HT-29 (cell line): Measurements from ENCODE around the gene NRXN3. TPM values are rescaled to one million over a fixed set of nuclear protein-coding genes. Genes with fewer than 3 reads are reported as not detected.

Experiments used
- DNase-seq: peaks from one replicate; pipeline ENCODE4 v3.0.0-alpha.2; 2015; ENCODE audit warnings: low spot score
- total RNA-seq: library from RNA; depleted of rRNA; stranded (reverse); fragments of >200 nt; shearing (Covaris generic); gene quantifications from 2 replicates; pipeline ENCODE4 v1.2.3, GENCODE V29; 2014

NRXN3 gene
- total RNA-seq, 1 experiment from 2014 or later: not detected

DNA sequence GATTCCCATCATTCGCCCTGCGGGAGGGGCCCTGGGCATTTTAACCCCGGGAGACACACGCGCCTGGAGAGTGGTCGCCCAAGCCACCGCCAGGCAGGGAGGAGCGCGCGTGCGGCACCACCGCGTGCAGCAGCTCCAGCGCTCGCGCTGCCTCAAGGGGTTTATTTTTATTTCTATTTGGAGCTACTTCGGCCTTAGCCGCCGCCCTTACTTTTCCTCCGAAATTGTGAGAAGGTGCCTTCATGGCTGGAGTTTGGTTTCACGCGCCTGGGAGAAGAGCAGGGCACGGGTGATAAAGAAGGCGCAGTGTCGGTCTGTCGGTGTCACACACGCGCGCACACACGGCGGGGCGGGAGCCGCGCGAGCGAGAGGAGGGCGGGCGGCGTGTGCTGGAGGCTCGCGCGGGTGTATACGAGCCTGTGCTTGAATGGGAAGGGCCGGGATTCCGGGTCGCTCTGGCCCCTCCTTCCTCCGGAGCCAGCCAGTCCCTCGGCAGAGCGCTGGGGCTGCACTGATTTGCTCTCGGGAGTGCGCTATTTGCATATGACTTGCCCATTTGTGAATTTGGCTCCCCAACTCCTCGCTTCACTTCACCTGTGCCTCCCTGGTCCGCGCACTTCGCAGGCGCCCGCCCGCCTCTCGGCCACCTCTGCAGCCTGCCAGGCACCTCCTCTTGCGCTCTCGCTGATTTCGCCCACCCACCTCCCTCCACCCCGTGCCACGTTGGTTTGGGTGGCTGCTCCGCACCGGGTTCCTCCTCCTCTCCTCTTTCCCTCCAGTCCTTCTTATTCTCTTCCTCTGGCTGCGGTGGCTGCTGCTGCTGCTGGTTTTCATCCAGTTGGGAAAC, 1108.8 kb downstream of the NRXN3 start:
- no peak for DNase-seq

DNA sequence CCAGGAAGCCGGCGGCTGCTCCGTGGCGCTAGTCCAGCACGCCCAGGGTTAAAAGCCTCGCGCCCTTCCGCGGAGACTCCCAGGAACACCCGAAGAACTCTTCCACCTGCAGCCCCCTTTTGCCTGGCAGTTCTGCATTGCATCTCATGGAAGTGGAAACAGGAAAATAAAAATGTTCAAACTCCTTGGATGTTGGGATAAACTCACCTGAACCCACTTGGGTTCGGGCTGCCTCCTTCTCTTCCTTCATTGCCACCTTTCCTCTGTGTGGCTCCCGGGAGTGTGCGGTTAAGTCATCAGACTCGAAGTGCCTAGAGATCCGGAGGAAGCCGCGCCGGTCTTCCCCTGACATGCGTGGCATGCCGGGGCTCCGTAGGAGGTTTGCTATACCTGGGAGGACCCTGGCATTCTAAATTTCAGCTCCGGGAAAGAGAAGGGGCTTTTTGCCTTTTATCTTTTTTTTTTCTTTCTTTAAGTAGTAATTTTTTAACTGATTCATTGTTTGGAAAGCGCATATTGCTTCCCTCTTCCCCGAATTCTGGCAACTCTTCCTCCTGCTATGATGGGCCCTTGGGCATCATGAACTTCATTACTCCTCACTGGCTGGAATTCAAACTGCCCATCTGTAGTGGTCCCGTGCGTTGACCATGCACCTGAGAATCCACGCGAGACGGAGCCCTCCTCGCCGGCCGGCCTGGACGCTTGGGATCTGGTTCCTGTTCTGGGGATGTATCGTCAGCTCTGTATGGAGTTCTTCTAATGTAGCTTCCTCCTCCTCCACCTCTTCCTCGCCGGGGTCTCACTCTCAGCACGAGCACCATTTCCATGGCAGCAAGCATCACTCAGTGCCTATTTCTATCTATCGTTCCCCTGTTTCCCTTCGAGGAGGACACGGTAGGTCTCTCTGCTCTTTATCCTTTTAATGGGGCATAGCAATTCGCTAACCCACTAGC, 1109.7 kb downstream of the NRXN3 start:
- no peak for DNase-seq

DNA sequence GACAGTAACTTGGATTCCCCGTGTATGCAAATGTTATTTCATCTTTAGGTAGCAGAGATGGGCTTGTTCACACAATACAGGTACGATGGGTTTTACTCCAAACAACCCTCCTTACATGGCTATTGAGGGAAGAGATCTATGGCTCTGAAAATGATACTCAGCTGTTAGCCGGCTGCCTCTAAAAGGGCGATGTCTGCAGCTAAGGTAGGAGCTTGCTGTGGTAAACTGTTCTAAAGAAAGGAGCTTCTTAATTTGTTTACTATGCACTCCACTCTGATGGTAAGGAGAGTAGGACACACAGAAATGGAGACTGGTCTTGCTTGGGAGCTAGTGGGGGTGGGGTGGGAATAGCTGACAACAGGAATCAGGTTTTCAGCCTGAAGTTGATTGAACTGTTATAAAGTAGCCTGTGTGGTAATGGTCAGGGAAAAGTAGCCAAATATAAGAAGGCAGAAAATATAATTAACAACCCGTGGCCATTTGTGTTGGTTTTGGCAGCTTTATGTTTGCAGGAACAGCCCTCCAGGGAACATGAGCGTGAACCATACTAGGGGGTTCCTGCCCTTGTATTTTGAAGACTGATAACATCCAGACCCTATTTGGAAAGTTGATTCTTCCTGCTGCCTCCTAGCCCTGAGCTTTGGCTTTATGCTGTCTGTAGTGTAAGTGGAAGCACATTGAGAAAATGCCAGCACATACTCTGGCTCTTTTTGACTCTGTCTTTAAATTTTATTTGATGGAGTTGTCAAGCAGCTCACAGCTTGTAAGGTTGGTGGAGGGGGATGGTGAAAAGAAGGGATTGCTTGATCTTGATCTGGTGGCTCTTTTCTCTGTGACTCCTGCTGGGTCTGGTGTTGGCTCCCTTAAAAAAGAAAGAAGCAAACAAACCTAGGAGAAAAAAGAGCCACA, 1111.3 kb downstream of the NRXN3 start:
- no peak for DNase-seq

DNA sequence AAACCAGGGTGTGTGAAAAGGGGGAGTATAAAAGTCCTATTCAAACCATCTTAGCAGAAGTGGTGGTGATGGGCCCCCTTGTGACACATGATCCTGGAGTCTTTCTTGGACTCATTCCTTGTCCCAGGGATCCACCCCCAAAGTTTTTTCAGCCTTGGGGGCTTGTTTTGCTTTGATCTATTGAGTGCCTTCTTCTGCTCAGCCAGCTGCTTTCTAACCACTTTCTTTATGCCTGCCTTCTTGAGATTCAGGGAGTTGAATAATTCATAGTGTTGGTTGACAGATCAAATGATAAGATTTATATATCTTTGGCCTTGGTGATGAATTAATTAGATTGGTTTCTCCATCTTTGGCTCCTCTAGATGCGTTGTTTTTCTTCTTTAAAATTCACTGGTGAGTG, 1114.4 kb downstream of the NRXN3 start:
- no peak for DNase-seq

DNA sequence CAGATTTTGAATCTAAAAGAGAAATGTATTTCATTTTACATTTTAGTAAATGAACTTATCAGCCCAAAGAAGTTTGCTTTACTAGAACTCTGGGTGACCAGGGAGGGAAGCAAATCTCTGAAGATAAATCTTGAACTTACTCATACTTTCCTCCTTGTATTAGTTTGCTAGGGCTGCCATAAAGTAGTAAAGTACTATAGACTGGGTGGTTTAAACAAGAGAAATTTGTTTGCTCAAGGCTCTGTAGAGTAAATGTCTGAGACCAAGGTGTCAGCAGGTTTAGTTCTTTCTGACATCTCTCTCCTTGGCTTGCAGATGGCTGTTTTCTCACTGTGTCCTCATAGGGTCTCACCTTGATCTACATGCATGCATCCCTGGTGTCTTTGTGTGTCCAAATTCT, 1115.1 kb downstream of the NRXN3 start:
- no peak for DNase-seq

DNA sequence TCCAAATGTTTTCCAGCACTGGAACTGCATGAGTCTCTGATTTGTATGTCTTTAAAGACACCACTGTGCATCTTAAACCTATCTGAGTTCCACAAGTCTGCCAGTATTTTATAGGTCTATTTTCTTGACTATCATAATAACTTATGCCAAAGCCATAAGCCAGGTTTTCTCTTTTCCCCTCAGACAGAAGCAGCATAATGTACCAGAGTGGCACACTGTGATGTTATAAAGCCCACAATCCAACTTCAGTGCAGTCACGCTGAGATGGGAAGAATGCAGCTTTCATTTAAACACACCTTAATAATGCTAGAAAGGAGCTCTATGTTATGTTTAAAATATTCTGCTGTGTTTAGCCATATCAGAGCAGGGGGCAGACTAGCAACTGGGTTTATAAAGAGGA, 1117.8 kb downstream of the NRXN3 start:
- no peak for DNase-seq

DNA sequence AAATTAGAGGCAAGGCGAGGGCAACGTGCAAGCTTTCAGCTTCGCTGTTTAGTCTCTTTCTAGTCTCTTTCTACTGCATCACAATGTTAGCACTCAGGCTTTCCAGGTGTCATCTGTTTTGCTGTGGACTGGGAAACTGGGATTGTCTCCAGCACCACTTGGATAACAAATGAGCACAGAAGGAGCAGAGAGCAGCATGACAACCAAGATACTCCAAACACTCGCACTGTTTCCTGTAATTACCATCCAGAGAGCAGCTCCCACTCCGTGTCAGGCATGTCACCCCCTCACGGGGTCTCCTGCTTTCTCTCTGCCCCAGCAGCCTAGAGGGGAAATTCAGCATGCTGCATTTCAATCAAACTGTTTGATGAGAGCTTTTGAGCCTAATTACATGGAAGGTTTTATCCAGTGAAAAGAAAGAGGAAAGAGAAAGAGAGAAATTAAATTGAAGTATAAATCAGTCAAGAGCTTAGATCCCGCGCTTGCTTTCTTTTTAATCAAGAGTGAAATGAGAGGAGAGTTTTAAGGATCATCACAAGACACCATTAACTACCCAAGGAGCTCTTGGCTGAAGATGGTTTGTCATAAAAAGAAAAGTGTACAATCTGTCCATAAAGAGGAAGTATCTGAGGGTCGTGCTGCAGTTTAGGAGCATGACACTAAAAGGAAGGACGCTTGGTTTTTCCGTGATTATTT, 1123.5 kb downstream of the NRXN3 start:
- DNase-seq: no peak

DNA sequence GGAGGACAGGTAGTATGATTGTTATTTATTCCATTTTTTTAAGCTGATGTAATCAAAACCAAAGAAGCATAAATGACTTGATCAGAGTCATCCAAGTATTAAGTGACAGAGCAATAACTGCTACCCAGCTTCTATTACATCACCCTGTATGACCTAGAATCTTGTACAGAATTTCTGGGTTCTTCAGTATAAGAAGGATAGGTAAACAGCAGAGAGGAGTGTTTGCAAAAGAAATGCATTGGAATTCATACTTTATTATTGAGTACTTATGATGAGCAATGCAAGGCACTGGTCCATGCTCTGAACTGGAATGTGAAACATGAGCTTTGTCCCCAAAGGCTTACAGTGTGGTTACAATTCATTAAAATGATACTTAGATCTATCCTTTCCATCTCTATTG, 1124.3 kb downstream of the NRXN3 start:
- DNase-seq: no peak

DNA sequence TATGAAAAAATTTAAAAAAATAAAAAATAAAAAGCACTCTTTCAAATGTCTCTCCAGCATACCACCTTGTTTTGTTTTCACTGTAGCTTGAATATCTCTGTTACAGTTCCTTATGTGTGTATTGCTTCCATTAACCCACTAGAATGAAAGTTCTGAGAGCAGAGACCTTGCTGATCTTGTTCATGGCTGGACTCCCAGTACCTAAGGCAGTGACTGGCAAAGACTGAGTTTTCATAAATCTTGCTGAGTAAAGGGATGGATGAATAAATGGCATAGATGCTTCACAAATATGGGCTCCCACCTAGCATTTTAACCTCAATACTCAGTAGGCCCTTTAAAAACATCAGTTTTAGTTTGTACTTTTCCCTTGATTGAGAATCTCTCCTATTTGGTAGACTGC, 1125.2 kb downstream of the NRXN3 start:
- DNase-seq: no peak

DNA sequence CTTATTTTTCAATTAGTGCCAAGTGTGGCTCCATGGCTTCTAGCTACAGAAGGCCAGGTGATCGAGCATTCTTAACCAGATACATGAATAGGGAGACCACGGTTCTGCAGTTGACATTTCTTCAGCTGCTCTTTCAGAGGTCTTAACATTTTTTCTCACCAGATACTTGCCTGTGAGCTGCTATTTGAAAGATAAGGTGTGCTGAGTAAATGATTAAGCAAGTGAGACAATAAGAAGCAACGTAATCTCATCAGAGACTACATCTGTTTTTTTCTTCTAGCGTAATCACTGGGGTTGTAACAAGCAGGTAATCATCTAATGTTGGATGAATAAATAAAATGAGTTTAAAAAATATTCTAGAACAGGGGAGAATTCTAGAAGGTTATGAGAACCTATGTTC, 1128.2 kb downstream of the NRXN3 start:
- no peak for DNase-seq

DNA sequence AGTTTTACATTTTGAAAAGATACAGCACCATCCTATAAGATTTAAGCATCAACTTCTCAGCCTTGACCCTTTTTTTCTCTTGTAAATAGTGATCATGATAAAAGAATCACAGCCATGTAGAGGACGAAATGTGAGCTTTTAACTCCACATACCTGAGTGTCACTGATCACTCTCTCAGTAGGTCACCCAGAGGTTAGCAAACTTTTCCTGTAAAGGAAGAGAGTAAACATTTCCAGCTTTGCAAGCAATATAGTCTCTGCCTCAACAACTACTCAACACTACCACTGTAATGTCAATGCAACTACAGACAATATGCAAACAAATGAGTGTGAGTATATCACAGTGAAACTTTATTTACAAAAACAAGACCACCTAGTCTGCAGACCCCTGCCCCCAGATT, 1129.0 kb downstream of the NRXN3 start:
- no peak for DNase-seq

DNA sequence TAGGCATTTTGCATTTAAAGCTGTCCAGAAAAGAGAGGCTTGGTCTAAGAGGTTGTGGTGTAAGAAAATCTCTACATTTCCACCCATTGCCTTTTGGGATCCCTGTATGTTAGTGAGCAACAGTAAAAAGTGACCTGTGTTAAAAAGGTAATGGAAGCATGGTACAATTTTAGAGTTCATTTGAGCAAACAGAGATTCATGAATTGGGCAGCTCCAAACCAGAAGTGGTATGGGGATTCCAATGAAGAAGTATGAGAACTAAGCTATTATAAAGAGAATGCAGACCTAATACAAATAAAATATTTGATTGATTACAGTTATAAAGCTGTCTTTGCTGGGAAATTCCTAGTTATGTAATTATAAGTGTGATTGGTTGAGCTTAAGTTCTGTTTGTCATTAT, 1134.1 kb downstream of the NRXN3 start:
- no peak for DNase-seq

DNA sequence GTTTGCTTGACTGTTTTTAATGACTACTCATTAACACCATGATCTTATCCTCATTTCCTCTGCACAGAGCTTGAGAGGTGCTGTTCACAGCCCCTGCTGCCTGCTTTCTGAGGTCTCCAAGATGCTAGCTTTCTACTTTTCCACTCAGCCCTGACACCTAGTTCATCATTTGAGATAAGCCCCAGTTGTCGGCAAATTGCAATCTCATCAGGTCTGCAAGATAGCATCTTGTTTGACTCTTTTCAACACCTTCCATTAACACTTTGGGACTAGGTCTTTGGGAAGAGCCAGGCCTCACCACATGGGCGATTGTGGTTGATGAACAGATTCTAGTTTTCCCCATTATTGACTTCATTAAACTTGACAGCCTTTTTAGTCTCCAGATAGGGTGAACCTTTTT, 1136.4 kb downstream of the NRXN3 start:
- DNase-seq: no peak

DNA sequence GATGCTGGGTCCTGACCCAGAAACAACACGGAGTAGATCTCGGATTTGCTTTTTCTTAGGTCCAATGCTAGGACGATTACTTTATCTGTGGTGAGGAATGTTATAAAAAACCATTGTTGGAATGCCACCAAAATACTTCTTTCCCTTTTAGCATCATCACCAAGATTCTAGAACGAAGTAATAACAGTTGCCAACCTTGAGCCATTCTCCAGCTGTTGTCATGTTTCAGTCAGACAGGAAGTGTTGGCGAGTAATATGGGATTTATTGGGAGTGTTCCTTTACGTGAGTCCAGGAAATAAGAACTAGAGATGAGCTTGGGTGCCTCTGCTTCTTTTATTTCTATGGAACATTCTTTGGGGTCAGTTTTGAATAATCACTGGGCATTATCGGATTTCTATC, 1148.2 kb downstream of the NRXN3 start:
- DNase-seq: no peak

DNA sequence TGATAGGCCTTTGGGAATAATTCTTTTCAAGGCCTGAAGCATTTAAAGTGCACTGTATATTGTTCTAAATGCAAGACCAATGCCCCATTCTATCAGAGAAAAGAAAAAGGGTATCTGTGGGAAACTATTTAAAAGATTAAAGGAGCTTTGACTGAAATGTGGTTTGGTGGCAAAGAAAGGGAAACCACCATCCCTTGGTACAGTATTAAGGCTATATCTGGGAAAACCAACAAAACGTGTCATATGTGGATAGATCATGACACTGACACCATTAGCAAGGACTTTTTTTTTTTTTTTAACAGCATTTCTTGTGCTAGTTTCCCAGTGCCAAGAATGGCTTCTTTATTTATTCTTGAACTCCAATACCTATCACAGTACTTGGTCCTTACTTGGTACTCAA, 1150.4 kb downstream of the NRXN3 start:
- no peak for DNase-seq

DNA sequence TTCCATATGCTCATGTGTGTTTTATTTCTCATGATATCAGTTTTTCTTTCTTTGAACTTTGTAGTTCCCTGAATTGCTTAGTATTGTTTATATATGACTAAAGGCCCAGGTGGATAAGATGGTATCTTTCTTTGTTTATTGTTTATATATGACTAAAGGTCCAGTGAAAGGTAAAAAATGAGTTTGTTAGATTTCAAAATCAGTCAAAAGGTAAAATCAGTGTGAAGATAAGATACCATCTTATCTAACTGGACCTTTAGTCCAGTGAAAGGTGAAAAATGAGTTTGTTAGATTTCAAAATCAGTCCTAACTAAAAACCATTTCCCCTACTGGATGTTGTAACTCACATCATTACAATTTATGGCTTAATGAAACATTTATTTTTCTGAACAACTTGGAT, 1150.9 kb downstream of the NRXN3 start:
- no peak for DNase-seq

DNA sequence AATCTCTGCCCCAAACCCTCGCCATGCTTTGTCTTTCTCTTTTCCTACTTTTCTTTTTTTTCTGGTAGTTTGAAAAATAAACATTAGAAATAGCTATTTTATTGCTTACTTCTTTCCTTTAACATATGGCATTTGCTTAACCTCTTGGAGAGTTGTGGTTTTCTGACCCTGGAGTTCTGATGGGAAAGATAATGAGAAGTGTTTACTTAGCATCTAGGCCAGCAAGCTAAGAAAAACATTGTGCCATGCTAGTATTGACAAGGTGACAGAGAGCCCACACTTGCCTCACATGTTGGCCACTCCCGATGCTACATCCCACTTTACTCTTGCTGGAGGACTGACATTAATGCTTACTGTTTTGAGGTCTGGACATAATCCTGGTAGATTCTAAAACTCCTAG, 1154.9 kb downstream of the NRXN3 start:
- DNase-seq: no peak

DNA sequence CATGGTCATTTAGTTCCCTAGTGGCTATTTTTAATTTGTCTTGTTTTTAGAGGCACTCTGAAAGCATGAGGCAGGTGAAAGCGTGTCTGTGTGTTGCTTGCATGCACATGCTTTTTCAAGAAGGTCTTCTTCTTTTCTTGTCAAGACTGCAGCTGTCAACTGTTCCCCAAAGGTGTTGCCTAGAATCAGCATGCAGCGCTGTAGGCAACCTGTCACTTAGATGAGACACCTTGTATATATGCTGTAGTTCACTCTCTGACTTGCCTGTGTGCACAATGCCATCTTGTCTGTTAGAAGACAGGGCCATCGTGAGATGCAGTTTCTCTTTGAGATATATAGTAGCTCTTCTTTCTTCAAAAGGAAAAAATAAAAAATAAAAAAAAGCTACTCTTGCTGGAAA, 1155.4 kb downstream of the NRXN3 start:
- DNase-seq: no peak

DNA sequence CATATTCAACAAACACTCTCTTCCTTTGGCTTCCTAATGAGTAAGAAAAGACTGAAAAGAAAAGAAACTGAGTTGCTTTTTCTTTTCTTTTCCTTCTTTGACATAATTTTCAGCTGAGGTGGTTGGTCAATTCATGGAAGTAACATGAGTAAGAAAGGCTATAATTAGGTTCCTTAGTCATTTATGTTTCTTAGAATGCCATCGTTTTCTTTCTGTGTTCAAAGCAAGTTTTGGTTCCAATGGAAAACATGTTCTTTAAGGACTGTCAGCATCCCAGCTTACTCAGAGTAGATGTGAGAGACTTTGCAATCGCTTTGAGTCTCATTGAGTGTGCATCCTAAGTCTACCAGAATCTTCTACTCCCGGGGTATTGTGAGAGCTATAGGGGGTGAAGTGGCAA, 1158.7 kb downstream of the NRXN3 start:
- no peak for DNase-seq

DNA sequence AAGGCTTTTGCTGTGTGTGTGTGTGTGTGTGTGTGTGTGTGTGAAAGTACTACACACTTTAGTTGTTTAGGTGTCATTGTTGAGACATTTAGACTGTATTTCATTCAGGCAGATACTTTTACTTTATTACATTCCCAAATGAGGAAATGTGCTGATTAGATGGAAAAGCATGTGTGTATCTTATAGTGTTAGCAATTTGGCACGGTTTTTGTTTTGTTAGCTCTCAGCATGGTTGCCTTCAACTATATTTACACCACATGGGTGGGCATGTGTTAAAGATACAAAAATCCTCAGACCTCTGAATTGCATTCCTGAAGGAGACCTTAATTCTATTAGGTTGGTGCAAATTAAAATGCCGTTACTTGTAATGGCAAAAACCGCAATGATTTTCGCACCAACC, 1161.7 kb downstream of the NRXN3 start:
- DNase-seq: no peak
